Peyer's patch (tissue), 4 donors: Measurements from ENCODE around the gene PRKCH.

Experiments
- CTCF ChIP-seq, 6 experiments: fragments of 450-650 bp in 4 of 6; fragments of 200-600 bp in 2 of 6; sonication (generic) in 1 of 6; IDR thresholded peaks; one replicate each; pipeline ENCODE4 v1.5.1; 2017 to 2019; ENCODE audit warnings: antibody characterized with exemption in 6 of 6, mild to moderate bottlenecking in 3 of 6, moderate library complexity in 1 of 6
- POLR2A ChIP-seq, 2 donors: fragments of 450-650 bp; IDR thresholded peaks; one replicate each; pipeline ENCODE4 v1.5.1; 2017; ENCODE audit warnings: antibody characterized with exemption in 2 of 2, mild to moderate bottlenecking in 2 of 2, moderate library complexity in 2 of 2

GRCh38 chr14:61287196-61287595, 34.2 kb upstream of the PRKCH start:
- no peak for TF ChIP-seq CTCF (IDR thresholded peaks at IDR 0.05)
- no peak for TF ChIP-seq POLR2A (IDR thresholded peaks at IDR 0.05)
